HAP-1 (cell line): ENCODE data around the gene RHBDF2.

ENCODE experiments used
- DNase-seq, 2 experiments: peaks; one replicate each; pipeline ENCODE4 v3.0.0-alpha.2; 2016 to 2020; ENCODE audit warnings: low spot score in 2 of 2
- H3K27me3 ChIP-seq: fragments of 250-450 bp; sonication (Bioruptor Pico); 2 replicates; pipeline ENCODE4 v1.5.1; 2020; ENCODE audit warnings: low read depth, mild to moderate bottlenecking, moderate library complexity
- H3K36me3 ChIP-seq: fragments of 250-450 bp; sonication (Bioruptor Pico); replicated peaks from 2 replicates; pipeline ENCODE4 v1.5.1; 2020; ENCODE audit warnings: mild to moderate bottlenecking
- H3K4me1 ChIP-seq: fragments of 250-450 bp; sonication (Bioruptor Pico); 2 replicates; pipeline ENCODE4 v1.5.1; 2020; ENCODE audit warnings: mild to moderate bottlenecking
- H3K4me3 ChIP-seq: fragments of 250-450 bp; sonication (Bioruptor Pico); 2 replicates; pipeline ENCODE4 v1.5.1; 2020; ENCODE audit warnings: mild to moderate bottlenecking, moderate library complexity
- H3K9me3 ChIP-seq: fragments of 250-450 bp; sonication (Bioruptor Pico); 2 replicates; pipeline ENCODE4 v1.5.1; 2020; ENCODE audit warnings: mild to moderate bottlenecking, moderate library complexity
- in situ Hi-C: fragments of 300-500 bp; cut with MboI; formaldehyde crosslinking; loops from 3 replicates; pipeline ENCODE4 v1.14.3; 2020; ENCODE audit warnings: low sequenced_read_pairs, inconsistent platforms, mixed read lengths

RHBDF2 gene

GRCh38 chr17:76501018-76501826, at the start of gene RHBDF2:
Gene RHBDF2 (minus strand): TSS chr17:76501423. CDS start chr17:76481524, 19,899 bp downstream.
- peak; percentile 81 to 95 for DNase-seq
- H3K9me3 ChIP-seq = no peaks in the 10 kb centered on the region
- in situ Hi-C loops = no loop called here
- H3K36me3 ChIP-seq = no peaks in the 10 kb centered on the region
- H3K4me1 ChIP-seq = peaks cover 8% of the 10 kb centered on the region
- peak within 1 kb of the TSS; percentile 67 for H3K4me3 ChIP-seq
- no peaks in the 10 kb centered on the region for H3K27me3 ChIP-seq

- Histone ChIP-seq H3K27me3 (no peaks in the 10 kb centered on the region), H3K9me3 (no peaks in the 10 kb centered on the region), H3K4me1 (no peaks in the 10 kb centered on the region), H3K4me3 (no peak overlapping the region), H3K36me3 (no peaks in the 10 kb centered on the region; the same call in 1 of the 2 replicates)
- in situ Hi-C loops = no loop called here
- DNase-seq = no peak
These were observed 48.3 kb upstream of the RHBDF2 start for GRCh38 chr17:76549539-76549938.

DNA sequence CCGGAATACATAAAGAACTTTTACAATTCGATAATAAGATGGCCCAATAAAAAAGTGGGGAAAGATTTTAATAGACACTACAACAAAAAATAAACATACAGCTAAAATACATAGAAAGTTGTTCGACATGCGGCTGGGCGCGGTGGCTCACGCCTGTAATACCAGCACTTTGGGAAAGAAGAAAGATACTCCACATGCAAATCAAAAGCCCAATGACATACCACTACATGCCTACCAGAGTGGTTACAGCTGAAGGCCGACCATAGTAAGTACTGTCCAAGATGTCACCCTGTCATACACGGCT, 47.9 kb upstream of the RHBDF2 start:
- Histone ChIP-seq H3K36me3 (no peaks in the 10 kb centered on the region; the same call in 1 of the 2 replicates), H3K27me3 (no peaks in the 10 kb centered on the region), H3K4me3 (no peak overlapping the region), H3K4me1 (no peaks in the 10 kb centered on the region), H3K9me3 (no peaks in the 10 kb centered on the region)
- no peak for DNase-seq
- in situ Hi-C loops = no loop called here

GRCh38 chr17:76548378-76549214, 47.4 kb upstream of the RHBDF2 start:
- Histone ChIP-seq H3K9me3 (no peaks in the 10 kb centered on the region), H3K4me3 (no peak overlapping the region), H3K36me3 (no peaks in the 10 kb centered on the region; the same call in 1 of the 2 replicates), H3K4me1 (no peaks in the 10 kb centered on the region), H3K27me3 (no peaks in the 10 kb centered on the region)
- in situ Hi-C loops = no loop called here
- no peak for DNase-seq

DNA sequence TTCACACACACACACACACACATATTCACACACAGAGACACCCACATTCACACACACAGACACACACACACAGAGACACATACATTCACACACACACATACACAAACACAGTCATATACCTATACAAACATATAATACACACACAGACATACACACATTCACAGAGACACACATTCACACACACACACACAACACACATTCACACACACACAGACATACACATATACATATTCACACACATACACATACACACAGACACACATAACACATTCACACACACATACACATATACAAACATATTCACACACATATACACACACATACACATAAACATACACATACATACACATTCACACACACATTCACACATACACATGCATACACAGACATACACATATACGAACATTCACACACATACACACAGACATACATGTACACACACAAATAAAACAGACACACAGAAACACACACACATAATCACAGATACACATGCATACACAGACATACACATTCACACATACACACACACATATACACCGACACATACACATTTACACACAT, 46.5 kb upstream of the RHBDF2 start:
- in situ Hi-C loops = no loop called here
- DNase-seq = no peak
- Histone ChIP-seq H3K36me3 (no peaks in the 10 kb centered on the region; the same call in 1 of the 2 replicates), H3K4me1 (no peaks in the 10 kb centered on the region), H3K27me3 (no peaks in the 10 kb centered on the region), H3K9me3 (no peaks in the 10 kb centered on the region), H3K4me3 (no peak overlapping the region)

DNA sequence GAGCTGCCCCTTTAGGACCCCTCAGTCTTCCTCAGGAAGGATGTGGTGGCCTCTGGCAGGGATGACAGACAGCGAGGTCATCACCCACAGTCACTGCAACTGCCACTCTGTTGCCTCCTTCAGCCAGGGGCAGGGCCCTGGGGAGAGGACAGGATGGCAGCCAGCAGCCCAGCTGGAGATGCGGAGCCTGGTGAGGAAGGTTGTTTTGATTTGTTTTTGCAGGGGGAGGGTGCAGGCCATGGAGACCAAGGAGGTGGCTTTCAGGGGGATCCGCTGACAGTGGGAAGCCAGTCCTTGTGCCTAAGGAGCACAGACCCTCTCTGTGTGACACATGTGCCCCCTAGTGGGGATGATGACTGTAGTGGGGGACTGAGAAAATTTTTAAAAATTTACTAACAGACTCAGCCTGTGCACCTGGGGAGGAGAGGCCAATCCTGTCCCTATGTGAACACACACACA, 46.0 kb upstream of the RHBDF2 start:
- peak in 1 of 2 experiments; percentile 80 for DNase-seq
- H3K4me1 ChIP-seq = no peaks in the 10 kb centered on the region
- H3K27me3 ChIP-seq = no peaks in the 10 kb centered on the region
- H3K4me3 ChIP-seq = no peak overlapping the region
- no peaks in the 10 kb centered on the region for H3K9me3 ChIP-seq
- in situ Hi-C loops = no loop called here
- no peaks in the 10 kb centered on the region; the same call in 1 of the 2 replicates for H3K36me3 ChIP-seq

DNA sequence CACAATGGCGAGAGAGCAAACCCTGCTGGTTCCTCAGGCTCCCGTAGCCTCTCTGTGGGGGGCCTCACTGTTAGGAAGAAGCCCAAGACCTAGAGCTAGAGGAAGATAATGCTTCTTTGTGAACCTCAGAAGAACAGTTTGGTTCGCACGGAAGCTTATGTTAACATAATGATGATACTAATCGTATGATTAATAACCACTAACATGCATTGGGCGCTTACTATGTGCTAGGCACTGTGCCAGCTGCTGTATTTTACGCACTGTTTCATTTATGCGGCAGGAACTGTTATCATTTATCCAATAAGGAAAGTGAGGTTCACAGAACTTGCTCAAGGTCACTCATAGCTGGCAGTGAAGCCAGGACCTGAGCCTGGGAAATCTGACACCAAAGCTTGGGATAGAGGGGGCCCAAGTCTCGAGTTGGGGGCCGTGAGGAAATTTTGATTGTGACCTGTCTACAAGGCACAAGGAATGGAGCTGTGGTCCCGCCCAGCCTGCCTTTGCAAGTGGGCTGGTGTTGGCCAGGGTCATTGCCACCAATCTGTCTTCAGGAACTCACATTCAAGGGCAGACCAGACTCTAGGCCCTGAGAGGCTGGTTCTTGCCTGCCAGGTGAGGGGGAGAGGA, 45.4 kb upstream of the RHBDF2 start:
- H3K36me3 ChIP-seq = no peaks in the 10 kb centered on the region; the same call in 1 of the 2 replicates
- no peak overlapping the region for H3K4me3 ChIP-seq
- no peak for DNase-seq
- no peaks in the 10 kb centered on the region for H3K27me3 ChIP-seq
- no peaks in the 10 kb centered on the region for H3K4me1 ChIP-seq
- no peaks in the 10 kb centered on the region for H3K9me3 ChIP-seq
- in situ Hi-C loops = no loop called here

GRCh38 chr17:76545918-76546555, 44.8 kb upstream of the RHBDF2 start:
- Histone ChIP-seq H3K4me1 (no peaks in the 10 kb centered on the region), H3K36me3 (no peaks in the 10 kb centered on the region; the same call in 1 of the 2 replicates), H3K27me3 (no peaks in the 10 kb centered on the region), H3K4me3 (no peak overlapping the region), H3K9me3 (no peaks in the 10 kb centered on the region)
- DNase-seq = no peak
- in situ Hi-C loops = no loop called here

DNA sequence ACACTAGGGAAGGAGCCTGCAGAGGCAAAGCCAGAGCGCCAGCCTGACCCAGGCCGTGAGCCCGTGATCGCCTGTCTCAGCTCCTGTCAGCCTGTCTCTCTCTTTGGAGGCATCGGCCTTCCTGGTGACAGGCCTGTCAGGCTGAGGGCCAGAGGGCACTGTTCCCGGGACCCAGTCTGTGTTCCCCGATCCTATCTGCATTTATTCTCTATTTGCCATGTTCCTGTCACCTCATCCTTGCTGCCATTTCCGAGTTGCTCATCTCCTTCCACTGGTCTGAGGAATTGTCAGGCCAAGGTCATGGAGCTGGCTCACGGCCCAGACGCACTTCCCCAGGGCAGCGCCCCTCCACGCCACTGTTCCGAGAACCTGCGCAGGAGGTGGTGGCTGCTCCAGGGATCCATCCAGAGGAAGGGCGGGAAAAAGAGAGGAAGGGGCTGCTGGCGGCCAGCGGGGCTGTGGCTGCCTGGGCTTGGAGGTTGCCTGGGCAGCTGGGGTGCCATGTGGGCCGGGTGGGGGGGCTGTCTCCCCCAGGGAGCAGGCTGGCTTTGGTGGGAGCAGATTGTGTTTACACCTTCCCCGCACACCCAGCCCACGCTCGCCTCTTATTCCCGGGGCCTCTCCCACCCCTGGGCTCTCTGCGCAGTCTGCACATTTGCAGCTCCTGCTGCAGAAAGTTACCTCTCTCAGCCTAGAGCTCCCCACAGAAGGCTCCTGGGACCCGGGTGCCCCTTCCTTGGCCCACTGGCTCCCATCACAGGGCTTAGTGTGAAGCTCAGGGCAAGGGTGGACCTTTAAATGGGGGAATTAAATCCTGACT, 43.5 kb upstream of the RHBDF2 start:
- H3K27me3 ChIP-seq = no peaks in the 10 kb centered on the region
- no peak overlapping the region for H3K4me3 ChIP-seq
- H3K4me1 ChIP-seq = peaks cover 5% of the 10 kb centered on the region
- H3K9me3 ChIP-seq = no peaks in the 10 kb centered on the region
- DNase-seq = no peak
- in situ Hi-C loops = no loop called here
- no peaks in the 10 kb centered on the region; the same call in 1 of the 2 replicates for H3K36me3 ChIP-seq

DNA sequence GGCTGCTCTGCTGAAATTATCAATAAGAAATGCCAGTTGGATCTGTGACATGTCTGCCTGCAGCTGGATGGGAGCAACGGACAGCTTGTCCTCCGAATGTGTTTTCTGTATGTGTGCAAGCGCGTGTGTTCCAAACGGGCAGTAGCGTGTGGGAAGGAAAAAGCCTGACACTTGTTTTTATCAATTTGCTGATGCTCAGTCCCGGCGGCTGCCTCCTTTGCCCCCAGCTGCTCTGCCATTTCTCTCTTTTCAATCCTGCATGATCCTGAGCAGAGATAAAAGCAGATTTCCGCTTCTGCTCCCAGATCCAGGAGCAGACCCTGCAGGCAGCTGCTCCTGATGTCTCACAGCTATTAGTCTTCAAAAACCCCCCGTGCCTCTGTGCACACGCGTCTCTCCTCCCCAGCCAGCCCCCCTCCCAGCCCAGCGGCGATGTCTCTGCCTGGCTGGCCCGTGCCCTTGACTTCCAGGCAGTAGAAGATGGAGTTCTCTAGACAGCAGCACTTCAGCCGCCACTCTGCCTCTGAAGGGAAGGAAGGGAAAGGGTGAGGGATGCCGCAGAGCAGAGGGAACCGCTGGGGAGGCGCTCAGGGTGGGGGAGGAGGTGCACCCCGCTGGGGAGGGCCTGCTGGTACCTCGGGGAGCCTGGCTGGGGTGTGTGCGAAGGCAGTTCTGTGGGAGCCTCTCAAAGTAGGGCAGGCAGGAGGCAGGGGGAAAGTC, 42.8 kb upstream of the RHBDF2 start:
- in situ Hi-C loops = no loop called here
- DNase-seq = no peak

GRCh38 chr17:76543482-76543825, 42.2 kb upstream of the RHBDF2 start:
- Histone ChIP-seq H3K4me1 (peaks cover 5% of the 10 kb centered on the region), H3K36me3 (no peaks in the 10 kb centered on the region; the same call in 1 of the 2 replicates), H3K4me3 (no peak overlapping the region), H3K27me3 (no peaks in the 10 kb centered on the region), H3K9me3 (no peaks in the 10 kb centered on the region)
- DNase-seq = no peak
- in situ Hi-C loops = no loop called here

More for the DNA sequence above, 42.8 kb upstream of the RHBDF2 start:
- Histone ChIP-seq H3K9me3 (no peaks in the 10 kb centered on the region), H3K27me3 (no peaks in the 10 kb centered on the region), H3K4me3 (no peak overlapping the region), H3K36me3 (no peaks in the 10 kb centered on the region; the same call in 1 of the 2 replicates), H3K4me1 (peaks cover 5% of the 10 kb centered on the region)

DNA sequence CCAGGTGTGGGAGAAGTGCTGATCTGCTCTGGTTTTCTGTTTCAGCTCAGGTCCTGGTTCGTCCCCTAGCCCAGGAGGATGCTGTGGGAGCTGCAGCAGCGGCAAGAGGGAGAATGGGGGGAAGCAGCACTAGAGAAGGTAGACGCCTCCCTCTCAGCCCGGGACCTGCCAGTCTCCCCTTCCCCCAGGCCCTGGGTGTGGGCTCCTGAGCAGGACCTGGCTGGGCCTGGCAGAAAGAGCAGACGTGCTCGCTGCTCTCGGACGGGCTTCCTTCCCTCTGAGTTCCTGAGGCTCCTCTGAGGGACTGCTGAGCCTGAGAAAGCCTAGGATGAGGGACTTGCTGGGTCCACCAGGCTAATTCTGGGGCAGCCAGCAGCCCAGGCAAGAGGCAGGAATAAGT, 41.8 kb upstream of the RHBDF2 start:
- in situ Hi-C loops = no loop called here
- Histone ChIP-seq H3K36me3 (no peaks in the 10 kb centered on the region; the same call in 1 of the 2 replicates), H3K9me3 (no peaks in the 10 kb centered on the region), H3K4me1 (peaks cover 5% of the 10 kb centered on the region), H3K4me3 (no peak overlapping the region), H3K27me3 (no peaks in the 10 kb centered on the region)
- no peak for DNase-seq
